Activated T-cell treated with anti-CD3 and anti-CD28 coated beads, Interleukin-2, amount 50 U/mL, for 4 hours (primary cell): ENCODE measurements around the gene CT45A10. TPM values are rescaled to one million over a fixed set of nuclear protein-coding genes. Genes with fewer than 3 reads are reported as not detected.

Experiments used
- total RNA-seq, 3 donors: library from RNA; stranded (reverse); gene quantifications; one replicate each; pipeline ENCODE4 v1.2.1, GENCODE V29; 2021

Gene CT45A10
- total RNA-seq, 3 donors from 2014 or later: not detected

Other genes with a start within 250 kb of the CT45A10 start
- gene CT45A1, start 179.8 kb downstream of the CT45A10 start, total RNA-seq: not detected
- gene CT45A3, start 125.3 kb downstream of the CT45A10 start, total RNA-seq: not detected
- not detected for gene CT45A5, start 107.9 kb downstream of the CT45A10 start, total RNA-seq
- gene CT45A6, start 90.7 kb downstream of the CT45A10 start, total RNA-seq: not detected
- not detected for gene CT45A2, start 73.4 kb downstream of the CT45A10 start, total RNA-seq
- not detected for gene CT45A7, start 56.2 kb downstream of the CT45A10 start, total RNA-seq
- gene CT45A8, start 38.9 kb downstream of the CT45A10 start, total RNA-seq: not detected
- not detected for gene CT45A9, start 21.6 kb downstream of the CT45A10 start, total RNA-seq
- gene SAGE1, start 272 bp upstream of the CT45A10 start, total RNA-seq: not detected
- 10 to 100 TPM; 25.6 to 29.0 (median 25.8) TPM for gene MMGT1, start 80.5 kb upstream of the CT45A10 start, total RNA-seq
- gene SLC9A6, start 92.0 kb upstream of the CT45A10 start, total RNA-seq: 10 to 100 TPM; 11.4 to 13.7 (median 12.2) TPM